Smooth muscle cell (in vitro differentiated cells): ENCODE data around the gene CMIP. TPM values are rescaled to one million over a fixed set of nuclear protein-coding genes. Genes with fewer than 3 reads are reported as not detected.

Experiments
- DNase-seq: peaks from one replicate; lab custom pipeline; 2025; ENCODE audit not compliant: unreplicated experiment; lab: John Stamatoyannopoulos, UW
- H2AFZ ChIP-seq: fragments of 200-600 bp; sonication (generic); 2 replicates; pipeline ENCODE4 v1.6.0; 2016; ENCODE audit warnings: antibody characterized with exemption, low read depth, mild to moderate bottlenecking
- H3F3A ChIP-seq: fragments of 200-600 bp; sonication (generic); 2 replicates; pipeline ENCODE4 v1.6.0; 2017; ENCODE audit warnings: antibody characterized with exemption, low read depth
- H3K27ac ChIP-seq: fragments of 200-600 bp; sonication (generic); 2 replicates; pipeline ENCODE4 v1.5.1; 2016; ENCODE audit warnings: low read depth, mild to moderate bottlenecking
- H3K27me3 ChIP-seq: fragments of 200-600 bp; sonication (generic); 2 replicates; pipeline ENCODE4 v1.6.1; 2016; ENCODE audit warnings: low read depth, mild to moderate bottlenecking
- H3K36me3 ChIP-seq: fragments of 200-600 bp; sonication (generic); 2 replicates; pipeline ENCODE4 v1.5.1; 2016; ENCODE audit warnings: low read depth
- H3K4me1 ChIP-seq: fragments of 200-600 bp; sonication (generic); 2 replicates; pipeline ENCODE4 v1.5.1; 2016; ENCODE audit warnings: low read depth
- H3K4me2 ChIP-seq: fragments of 200-600 bp; sonication (generic); 2 replicates; pipeline ENCODE4 v1.6.0; 2016; ENCODE audit warnings: mild to moderate bottlenecking
- H3K4me3 ChIP-seq: fragments of 200-600 bp; sonication (generic); 2 replicates; pipeline ENCODE4 v1.5.1; 2016; ENCODE audit warnings: mild to moderate bottlenecking
- H3K79me2 ChIP-seq: fragments of 200-600 bp; sonication (generic); 2 replicates; pipeline ENCODE4 v1.6.0; 2016; ENCODE audit warnings: low read depth, mild to moderate bottlenecking
- H3K9ac ChIP-seq: fragments of 200-600 bp; sonication (generic); 2 replicates; pipeline ENCODE4 v1.6.0; 2016; ENCODE audit warnings: low read depth
- H3K9me3 ChIP-seq: fragments of 200-600 bp; sonication (generic); replicated peaks from 2 replicates; pipeline ENCODE4 v1.5.1; 2016; ENCODE audit warnings: low read depth
- H4K20me1 ChIP-seq: fragments of 200-600 bp; sonication (generic); 2 replicates; pipeline ENCODE4 v1.6.0; 2016; ENCODE audit warnings: low read depth
- WGBS: methylation state at CpG from one replicate; pipeline ENCODE4 v1.1.7; 2016; ENCODE audit warnings: low lambda C conversion rate; 5-methylcytosine and 5-hydroxymethylcytosine counted together
- polyA plus RNA-seq: library from polyadenylated mRNA; unstranded; fragments of >200 nt; fragmentation: Nextera tagmentation; extraction: Ambion mirVana; gene quantifications from 2 replicates; pipeline ENCODE4 v1.2.1, GENCODE V29; 2016
- total RNA-seq: library from RNA; depleted of rRNA; stranded (reverse); fragments of >200 nt; gene quantifications from 2 replicates; pipeline ENCODE4 v1.2.3, GENCODE V29; 2014
- TF ChIP-seq, protein P1 (sequence below): fragments of 200-600 bp; sonication (generic); IDR thresholded peaks from 2 replicates; pipeline ENCODE4 v1.5.1; 2017; ENCODE audit warnings: borderline replicate concordance, mild to moderate bottlenecking, antibody characterized with exemption; ENCODE audit not compliant: insufficient read depth, poor library complexity, severe bottlenecking

CMIP gene
- total and polyA plus RNA-seq, 2 experiments from 2014 or later: 2.5 to 44.5 TPM

DNA sequence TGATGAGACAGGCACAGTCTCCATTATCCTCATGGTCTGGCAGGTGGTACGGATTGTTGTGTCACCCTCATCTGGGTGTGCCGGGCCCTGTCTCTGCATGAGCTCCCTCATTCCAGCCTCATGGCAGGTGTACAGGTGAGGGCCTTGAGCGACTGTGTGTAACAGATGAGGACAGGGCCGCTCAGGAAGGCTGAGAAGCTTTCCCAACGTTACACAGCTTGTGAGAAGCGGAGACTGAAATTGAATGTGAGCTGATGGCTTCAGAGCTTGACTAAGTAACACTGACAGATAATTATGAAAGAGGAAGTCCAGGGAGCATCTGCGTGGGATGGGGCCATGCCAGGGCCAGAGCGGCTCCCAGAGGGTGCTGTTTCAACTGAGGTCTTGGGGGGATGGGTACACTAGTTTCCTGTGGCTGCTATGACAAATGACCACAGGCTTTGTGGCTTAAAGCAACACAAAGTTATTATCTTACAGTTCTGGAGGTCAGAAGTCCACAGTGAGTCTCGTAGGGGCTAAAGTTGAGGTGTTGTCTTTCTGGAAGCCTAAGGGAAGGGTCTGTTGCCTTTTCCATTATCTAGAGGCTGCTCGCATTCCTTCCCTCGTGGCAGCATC, 36.7 kb downstream of the CMIP start:
- no peak overlapping the region for H3K4me3 ChIP-seq
- no peaks in the 10 kb centered on the region for H3K36me3 ChIP-seq
- TF ChIP-seq, protein P1, sequence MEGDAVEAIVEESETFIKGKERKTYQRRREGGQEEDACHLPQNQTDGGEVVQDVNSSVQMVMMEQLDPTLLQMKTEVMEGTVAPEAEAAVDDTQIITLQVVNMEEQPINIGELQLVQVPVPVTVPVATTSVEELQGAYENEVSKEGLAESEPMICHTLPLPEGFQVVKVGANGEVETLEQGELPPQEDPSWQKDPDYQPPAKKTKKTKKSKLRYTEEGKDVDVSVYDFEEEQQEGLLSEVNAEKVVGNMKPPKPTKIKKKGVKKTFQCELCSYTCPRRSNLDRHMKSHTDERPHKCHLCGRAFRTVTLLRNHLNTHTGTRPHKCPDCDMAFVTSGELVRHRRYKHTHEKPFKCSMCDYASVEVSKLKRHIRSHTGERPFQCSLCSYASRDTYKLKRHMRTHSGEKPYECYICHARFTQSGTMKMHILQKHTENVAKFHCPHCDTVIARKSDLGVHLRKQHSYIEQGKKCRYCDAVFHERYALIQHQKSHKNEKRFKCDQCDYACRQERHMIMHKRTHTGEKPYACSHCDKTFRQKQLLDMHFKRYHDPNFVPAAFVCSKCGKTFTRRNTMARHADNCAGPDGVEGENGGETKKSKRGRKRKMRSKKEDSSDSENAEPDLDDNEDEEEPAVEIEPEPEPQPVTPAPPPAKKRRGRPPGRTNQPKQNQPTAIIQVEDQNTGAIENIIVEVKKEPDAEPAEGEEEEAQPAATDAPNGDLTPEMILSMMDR: no peak
- no peak overlapping the region for H3K9ac ChIP-seq
- no peaks in the 10 kb centered on the region for H3K27me3 ChIP-seq
- WGBS: 61% methylated on average over 11 of the region's 11 CpGs
- peak overlapping the region; percentile 28 for H3K27ac ChIP-seq
- no peak for DNase-seq
- H3K79me2 ChIP-seq: peaks cover 83% of the 10 kb centered on the region
- H3K4me2 ChIP-seq: peak overlapping the region; percentile 74
- H4K20me1 ChIP-seq: peaks cover 99% of the 10 kb centered on the region
- peaks cover 6% of the 10 kb centered on the region for H3K4me1 ChIP-seq
- no peak overlapping the region for H2AFZ ChIP-seq
- H3F3A ChIP-seq: no peaks in the 10 kb centered on the region
- no peaks in the 10 kb centered on the region for H3K9me3 ChIP-seq

DNA sequence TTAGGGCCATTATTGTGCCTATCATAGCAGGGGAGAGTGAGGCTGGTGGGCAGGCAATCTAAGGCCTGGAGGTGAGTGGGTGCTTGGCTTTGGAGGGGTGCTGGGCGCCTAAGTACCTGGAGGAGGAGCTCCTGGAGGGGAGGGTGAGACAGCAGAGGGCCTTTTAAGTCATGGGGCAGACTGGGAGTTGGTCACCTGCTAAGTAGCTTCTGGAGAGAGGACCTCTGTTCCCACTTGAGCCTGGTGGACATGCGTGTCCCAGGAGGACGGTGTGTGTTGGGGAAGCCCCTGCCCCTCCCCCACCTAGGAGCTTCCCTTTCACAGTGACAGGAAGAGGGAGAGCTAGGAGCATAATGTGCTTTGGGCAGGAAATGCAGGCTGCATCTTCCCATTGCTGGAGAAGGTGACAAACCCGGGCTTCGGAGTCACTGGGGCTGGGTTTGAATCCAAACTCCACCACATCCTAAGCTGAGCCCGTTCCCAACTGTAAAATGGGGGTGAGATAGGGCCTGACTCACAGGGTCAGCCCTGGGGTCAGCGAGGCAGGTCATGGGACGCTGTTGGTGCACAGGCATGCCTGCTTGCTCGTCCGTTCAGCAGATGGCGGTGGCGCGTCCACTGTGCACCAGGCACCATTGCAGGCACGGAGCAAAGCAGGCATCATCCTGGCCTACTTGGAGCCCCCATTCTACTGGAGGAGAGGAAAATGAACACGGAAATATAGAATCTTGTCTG, 37.9 kb downstream of the CMIP start:
- no peak overlapping the region for H3K27ac ChIP-seq

DNA sequence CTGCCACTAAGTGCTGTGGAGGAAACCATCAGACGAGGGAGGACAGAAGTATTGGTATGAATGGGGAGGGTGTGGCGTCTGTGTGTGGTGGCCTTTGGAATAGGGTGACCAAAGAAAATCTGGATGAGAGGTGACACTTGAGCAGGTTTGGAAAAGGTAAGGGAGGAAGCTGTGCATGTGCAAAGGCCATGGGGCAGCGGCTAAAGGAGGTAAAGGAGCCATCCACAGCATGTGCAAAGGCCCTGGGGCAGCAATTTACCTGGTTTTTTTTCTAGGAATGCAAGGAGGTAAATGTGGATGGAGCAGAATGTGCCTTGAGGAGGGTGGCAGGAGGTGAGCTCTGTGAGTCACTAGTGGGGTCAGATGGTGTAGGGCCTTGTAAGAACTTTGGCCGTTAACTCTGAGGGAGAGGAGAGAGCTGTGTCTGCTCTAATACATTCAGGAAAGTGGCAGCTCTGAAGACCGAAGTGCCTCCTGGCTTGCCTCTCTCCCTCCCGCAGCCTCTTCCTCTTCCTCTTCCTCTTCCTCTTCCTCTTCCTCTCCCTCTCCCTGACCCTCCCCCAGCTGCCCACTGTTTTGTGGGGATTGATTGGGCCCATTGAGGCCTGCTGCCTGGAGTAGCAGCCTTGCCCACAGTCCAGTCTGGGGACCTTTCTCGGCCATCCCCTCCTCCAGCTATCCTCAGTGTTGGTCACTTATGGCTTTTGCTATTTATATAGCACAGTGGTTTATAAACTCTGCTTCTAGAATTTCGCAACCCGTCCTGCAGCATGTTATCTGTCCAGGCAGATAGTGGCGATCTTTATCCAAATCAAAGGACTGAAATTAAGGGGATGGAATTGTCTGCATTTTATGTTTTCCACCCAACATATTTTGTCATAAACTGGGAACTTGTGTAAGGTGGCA, 38.7 kb downstream of the CMIP start:
- peaks cover 6% of the 10 kb centered on the region for H3K4me1 ChIP-seq

More for the DNA sequence above, 37.9 kb downstream of the CMIP start:
- H4K20me1 ChIP-seq: peaks cover 100% of the 10 kb centered on the region
- peaks cover 6% of the 10 kb centered on the region for H3K4me1 ChIP-seq
- no peak for DNase-seq
- H3K4me2 ChIP-seq: no peak overlapping the region
- H3K9me3 ChIP-seq: no peaks in the 10 kb centered on the region
- no peaks in the 10 kb centered on the region for H3F3A ChIP-seq
- no peak overlapping the region for H3K9ac ChIP-seq
- H3K27me3 ChIP-seq: no peaks in the 10 kb centered on the region
- peaks cover 82% of the 10 kb centered on the region for H3K79me2 ChIP-seq
- H3K4me3 ChIP-seq: no peak overlapping the region
- WGBS: 96% methylated on average over 15 of the region's 15 CpGs
- H2AFZ ChIP-seq: no peak overlapping the region
- no peaks in the 10 kb centered on the region for H3K36me3 ChIP-seq
- TF ChIP-seq, protein P1: no peak

More for the DNA sequence above, 38.7 kb downstream of the CMIP start:
- Histone ChIP-seq H3K27me3 (no peaks in the 10 kb centered on the region), H3K9ac (no peak overlapping the region), H3K36me3 (no peaks in the 10 kb centered on the region), H3K4me2 (no peak overlapping the region), H2AFZ (no peak overlapping the region), H3K9me3 (no peaks in the 10 kb centered on the region), H3K4me3 (no peak overlapping the region), H3F3A (no peaks in the 10 kb centered on the region), H3K79me2 (peaks cover 82% of the 10 kb centered on the region), H3K27ac (peak overlapping the region; percentile 23), H4K20me1 (peaks cover 100% of the 10 kb centered on the region)
- TF ChIP-seq, protein P1: no peak
- no peak for DNase-seq
- 74% methylated on average over 8 of the region's 10 CpGs for WGBS
